Endothelial cell of umbilical vein (primary cell): Measurements from ENCODE around the gene ATCAY. TPM values are rescaled to one million over a fixed set of nuclear protein-coding genes. Genes with fewer than 3 reads are reported as not detected.

Experiments
- BruUV-seq: library from RNA; stranded (reverse); fragments of 400-500 nt; replicated peaks from 2 replicates; lab custom pipeline; 2021; lab: Mats Ljungman, UMichigan
- CTCF ChIA-PET: fragments of 300-600, 350-600 bp; sonication (Branson Sonifier 250); formaldehyde crosslinking; loops from one replicate; lab custom pipeline; 2021; ENCODE audit warnings: antibody characterized with exemption, inconsistent platforms; lab: Charles Lee
- POLR2A ChIA-PET: fragments of 300-600, 350-600 bp; sonication (Branson Sonifier 250); formaldehyde crosslinking; loops from one replicate; lab custom pipeline; 2021; ENCODE audit warnings: antibody characterized with exemption, inconsistent platforms; lab: Charles Lee
- DNase-seq: peaks from one replicate; pipeline ENCODE4 v3.0.0-alpha.2; 2011; ENCODE audit warnings: low read depth, low spot score
- FAIRE-seq: peaks from 2 replicates; lab custom pipeline; 2011; peaks lifted over from hg19 to GRCh38; lab: Jason Lieb, UNC
- H2AFZ ChIP-seq: 2 replicates; pipeline ENCODE4 v1.6.0; 2012; ENCODE audit warnings: low read depth, low read length, control low read depth, inconsistent platforms
- H3K27ac ChIP-seq: 2 replicates; pipeline ENCODE4 v1.5.1; 2011; ENCODE audit warnings: low read depth, mild to moderate bottlenecking, control low read depth, low read length, moderate library complexity; ENCODE audit not compliant: insufficient read depth
- H3K27me3 ChIP-seq, 2 experiments: 2 replicates each; pipeline versions ENCODE4 v1.6.0 to v1.6.1; 2011; ENCODE audit warnings: low read length in 2 of 2, mixed read lengths in 1 of 2; ENCODE audit not compliant: control insufficient read depth in 2 of 2, insufficient read depth in 2 of 2
- H3K36me3 ChIP-seq, 2 experiments: 2 replicates in 1 of 2; 3 replicates in 1 of 2; pipeline ENCODE4 v1.5.1; 2011; ENCODE audit warnings: low read length in 2 of 2, mild to moderate bottlenecking in 1 of 2, moderate library complexity in 1 of 2; ENCODE audit not compliant: control insufficient read depth in 2 of 2, insufficient read depth in 2 of 2; ENCODE audit errors: extremely low read depth in 1 of 2
- H3K4me1 ChIP-seq: 3 replicates; pipeline ENCODE4 v1.5.1; 2011; ENCODE audit warnings: mild to moderate bottlenecking, low read length; ENCODE audit not compliant: control insufficient read depth, insufficient read depth; ENCODE audit errors: extremely low read depth
- H3K4me2 ChIP-seq: 2 replicates; pipeline ENCODE4 v1.6.1; 2011; ENCODE audit warnings: low read length, control low read depth, mixed read lengths; ENCODE audit not compliant: insufficient read depth
- H3K4me3 ChIP-seq, 3 experiments: fragments of 200-600 bp in 1 of 3; sonication (generic), shearing (Covaris generic) in 1 of 3; replicated peaks in 1 of 3; 2 replicates each; pipeline ENCODE4 v1.5.1; 2011 to 2016; ENCODE audit warnings: control low read depth in 3 of 3, low read length in 3 of 3, mild to moderate bottlenecking in 2 of 3, inconsistent platforms in 1 of 3, low read depth in 1 of 3, moderate library complexity in 1 of 3; ENCODE audit not compliant: insufficient read depth in 1 of 3
- H3K79me2 ChIP-seq: 2 replicates; pipeline ENCODE4 v1.6.0; 2012; ENCODE audit warnings: low read length, inconsistent platforms; ENCODE audit not compliant: control insufficient read depth, insufficient read depth
- H3K9ac ChIP-seq: replicated peaks from 2 replicates; pipeline ENCODE3; 2011; ENCODE audit warnings: low read length, control low read depth; ENCODE audit not compliant: insufficient read depth; ENCODE audit errors: extremely low read depth
- H3K9me1 ChIP-seq: replicated peaks from 3 replicates; pipeline ENCODE4 v1.6.0; 2011; ENCODE audit warnings: mild to moderate bottlenecking, low read length; ENCODE audit not compliant: control insufficient read depth, insufficient read depth; ENCODE audit errors: extremely low read depth
- H3K9me3 ChIP-seq: replicated peaks from 2 replicates; pipeline ENCODE4 v1.5.1; 2012; ENCODE audit warnings: low read length, inconsistent platforms; ENCODE audit not compliant: control insufficient read depth, insufficient read depth
- H4K20me1 ChIP-seq: replicated peaks from 2 replicates; pipeline ENCODE3; 2011; ENCODE audit warnings: mild to moderate bottlenecking, low read length; ENCODE audit not compliant: control insufficient read depth, insufficient read depth; ENCODE audit errors: extremely low read depth
- CTCF ChIP-seq, 2 donors: IDR thresholded peaks; 1 replicate in 1 of 2; 2 replicates in 1 of 2; pipeline ENCODE4 v1.5.1; 2011; ENCODE audit warnings: low read length in 2 of 2, mild to moderate bottlenecking in 2 of 2, moderate library complexity in 2 of 2, control low read depth in 1 of 2, inconsistent platforms in 1 of 2, low read depth in 1 of 2; ENCODE audit not compliant: insufficient read depth in 1 of 2; ENCODE audit errors: extremely low read depth in 1 of 2
- FOS ChIP-seq: IDR thresholded peaks from 2 replicates; pipeline ENCODE4 v1.6.1; 2011; ENCODE audit warnings: mild to moderate bottlenecking, low read length, moderate library complexity, borderline replicate concordance; ENCODE audit not compliant: insufficient read depth
- POLR2A ChIP-seq: IDR thresholded peaks from 2 replicates; pipeline ENCODE4 v1.6.1; 2012; ENCODE audit warnings: low read depth, mild to moderate bottlenecking, control low read depth, low read length
- dilution Hi-C: fragments of 300-500 bp; cut with MboI; formaldehyde crosslinking; loops from one replicate; pipeline ENCODE4 v1.15.0; 2019; ENCODE audit warnings: low sequenced_read_pairs; ENCODE audit not compliant: extremely low pct_ligation_motif_present
- intact Hi-C: fragments of 100-400 bp; cut with micrococcal nuclease; formaldehyde crosslinking; loops from one replicate; pipeline ENCODE4 v1.10.0; 2022
- polyA plus RNA-seq, 4 experiments: library from polyadenylated mRNA; depleted of rRNA in 3 of 4; stranded (reverse) in 3 of 4; unstranded in 1 of 4; fragments of >200 nt; gene quantifications; 2 replicates each; pipeline versions ENCODE4 v1.2.1 to v1.2.3, GENCODE V29; 2011 to 2012; ENCODE audit warnings: missing spikeins in 1 of 4
- total RNA-seq: library from RNA; stranded (reverse); gene quantifications from 2 replicates; pipeline ENCODE4 v1.2.3, GENCODE V29; 2021

The ATCAY gene
- total and polyA plus RNA-seq, 2 donors (not counting 3 experiments of a cell fraction or from before 2014, with no cell fraction given): 0.03 TPM; not detected in 1

GRCh38 chr19:3836887-3837286 is 43.6 kb upstream of the ATCAY start:
- no peak for TF ChIP-seq FOS
- no peak for TF ChIP-seq CTCF (IDR thresholded peaks at IDR 0.05; ENCODE audit: extremely low read depth in 1 of 2, insufficient read depth in 1 of 2, low read depth in 1 of 2, low read length in 2 of 2)
- Histone ChIP-seq H3K9me1 (no peaks in the 10 kb centered on the region), H3K9ac (no peak overlapping the region), H3K36me3 (no peaks in the 10 kb centered on the region), H3K79me2 (no peaks in the 10 kb centered on the region), H4K20me1 (no peaks in the 10 kb centered on the region), H3K27me3 (no peaks in the 10 kb centered on the region), H3K9me3 (no peaks in the 10 kb centered on the region), H2AFZ (no peak overlapping the region), H3K4me2 (no peak overlapping the region), H3K27ac (no peak overlapping the region), H3K4me1 (no peaks in the 10 kb centered on the region), H3K4me3 (no peak overlapping the region)
- no peak for FAIRE-seq
- no peak for DNase-seq
- intact Hi-C loops: no loop called here
- ChIA-PET CTCF (interaction anchor here (0.6 to 1.0 kb wide), 2 partner anchors 11 to 507 kb away, joined by 3 to 4 read pairs; partner anchors contain the start of gene MPND), POLR2A (no interaction called here)
- BruUV-seq: no TSS peak
- dilution Hi-C loops: no loop called here

- no peaks in the 10 kb centered on the region for H4K20me1 ChIP-seq
- H3K36me3 ChIP-seq: no peaks in the 10 kb centered on the region
- DNase-seq: no peak
- H3K79me2 ChIP-seq: no peaks in the 10 kb centered on the region
- CTCF ChIA-PET: interaction anchor here (0.6 kb wide), 1 partner anchor 506 kb away, joined by 4 read pairs; the partner anchor contains the start of gene MPND
- H3K4me1 ChIP-seq: no peaks in the 10 kb centered on the region
- H3K27me3 ChIP-seq: no peaks in the 10 kb centered on the region
- intact Hi-C loops (no loop called here), dilution Hi-C loops (no loop called here)
- H3K4me2 ChIP-seq: no peak overlapping the region
- no peak overlapping the region for H3K27ac ChIP-seq
- no TSS peak for BruUV-seq
- TF ChIP-seq POLR2A (no peak), FOS (no peak)
- no peak overlapping the region for H3K4me3 ChIP-seq
- no peak overlapping the region for H2AFZ ChIP-seq
- H3K9ac ChIP-seq: no peak overlapping the region
- POLR2A ChIA-PET: no interaction called here
- no peaks in the 10 kb centered on the region for H3K9me1 ChIP-seq
- FAIRE-seq: no peak
- no peaks in the 10 kb centered on the region for H3K9me3 ChIP-seq
These were observed 43.2 kb upstream of the ATCAY start for GRCh38 chr19:3837332-3837731.
